A549 (cell line): ENCODE results near the gene ARHGDIG.

Experiments used
- EHMT2 ChIP-seq: fragments of 200-600 bp; sonication (generic); IDR thresholded peaks from 2 replicates; pipeline ENCODE4 v1.6.1; 2016; ENCODE audit warnings: antibody characterized with exemption, low read depth, mild to moderate bottlenecking, moderate library complexity
- PHF8 ChIP-seq: fragments of 200-600 bp; sonication (generic); IDR thresholded peaks from 2 replicates; pipeline ENCODE4 v1.6.1; 2016; ENCODE audit warnings: low read depth, mild to moderate bottlenecking, antibody characterized with exemption, moderate library complexity, borderline replicate concordance
- TF ChIP-seq, protein P1 (sequence below): IDR thresholded peaks from 2 replicates; pipeline ENCODE4 v1.6.1; 2012
- TF ChIP-seq, protein P2 (sequence below): IDR thresholded peaks from 2 replicates; pipeline ENCODE4 v1.6.1; 2012; ENCODE audit warnings: low read depth, borderline replicate concordance

DNA sequence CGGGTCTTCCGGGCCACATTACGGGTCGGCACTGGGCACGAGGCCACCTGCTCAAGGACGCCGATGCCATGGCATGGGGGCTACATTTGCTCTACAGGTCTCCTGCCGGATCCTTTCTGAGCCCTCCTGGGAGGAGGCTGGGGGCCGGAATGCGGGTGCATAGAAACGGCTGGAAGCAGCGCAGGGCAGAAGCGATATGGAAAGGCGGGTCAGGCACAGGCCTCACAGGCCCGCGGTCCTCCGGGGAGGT is 43.7 kb downstream of the ARHGDIG start:
- TF ChIP-seq EHMT2 (no peak), PHF8 (no peak)
- TF ChIP-seq, protein P1, sequence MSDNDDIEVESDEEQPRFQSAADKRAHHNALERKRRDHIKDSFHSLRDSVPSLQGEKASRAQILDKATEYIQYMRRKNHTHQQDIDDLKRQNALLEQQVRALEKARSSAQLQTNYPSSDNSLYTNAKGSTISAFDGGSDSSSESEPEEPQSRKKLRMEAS, result no peak
- TF ChIP-seq, protein P2, sequence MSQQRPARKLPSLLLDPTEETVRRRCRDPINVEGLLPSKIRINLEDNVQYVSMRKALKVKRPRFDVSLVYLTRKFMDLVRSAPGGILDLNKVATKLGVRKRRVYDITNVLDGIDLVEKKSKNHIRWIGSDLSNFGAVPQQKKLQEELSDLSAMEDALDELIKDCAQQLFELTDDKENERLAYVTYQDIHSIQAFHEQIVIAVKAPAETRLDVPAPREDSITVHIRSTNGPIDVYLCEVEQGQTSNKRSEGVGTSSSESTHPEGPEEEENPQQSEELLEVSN, result no peak
